GM18870 (cell line): Measurements from ENCODE around the gene DNAJC30.
"Not testable (repeated sequence)": the region's sequence is repeated elsewhere in the genome, so short reads cannot be mapped to it uniquely, and the experiment has no call there.

Source experiments
- ATAC-seq: cut with Tn5 transposase; IDR thresholded peaks from one replicate; pipeline ENCODE4 v1.9.1; 2021; ENCODE audit warnings: moderate library complexity; ENCODE audit not compliant: unreplicated experiment

The DNAJC30 gene

GRCh38 chr7:73683056-73683787, at the start of gene DNAJC30, which contains the start of gene BUD23:
TSS of gene DNAJC30 (minus strand) at chr7:73683453. CDS start at chr7:73683423, 30 bp downstream.
TSS of gene BUD23 (plus strand) at chr7:73683597. CDS start at chr7:73683626, 29 bp downstream.
- ATAC-seq = peak; percentile 82

DNA sequence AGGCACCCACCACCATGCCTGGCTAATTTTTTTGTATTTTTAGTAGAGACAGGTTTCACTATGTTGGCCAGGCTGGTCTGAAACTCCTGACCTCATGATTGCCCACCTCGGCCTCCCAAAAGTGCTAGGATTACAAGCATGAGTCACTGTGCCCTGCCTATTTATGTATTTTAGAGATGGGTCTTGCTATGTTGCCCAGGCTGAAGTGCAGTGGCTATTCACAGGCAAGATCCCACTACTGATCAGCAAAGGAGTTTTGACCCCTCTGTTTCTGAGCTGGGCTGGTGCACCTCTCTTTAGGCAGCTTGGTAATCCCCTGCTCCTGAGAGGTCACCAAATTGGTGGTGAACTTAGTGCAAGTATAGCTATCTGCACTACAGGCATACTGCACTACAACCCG, 49.1 kb upstream of the DNAJC30 start:
- no peak for ATAC-seq

GRCh38 chr7:73730485-73730884, 47.2 kb upstream of the DNAJC30 start:
- no peak for ATAC-seq

- ATAC-seq = no peak
These were observed 45.3 kb upstream of the DNAJC30 start for GRCh38 chr7:73728551-73728950.

DNA sequence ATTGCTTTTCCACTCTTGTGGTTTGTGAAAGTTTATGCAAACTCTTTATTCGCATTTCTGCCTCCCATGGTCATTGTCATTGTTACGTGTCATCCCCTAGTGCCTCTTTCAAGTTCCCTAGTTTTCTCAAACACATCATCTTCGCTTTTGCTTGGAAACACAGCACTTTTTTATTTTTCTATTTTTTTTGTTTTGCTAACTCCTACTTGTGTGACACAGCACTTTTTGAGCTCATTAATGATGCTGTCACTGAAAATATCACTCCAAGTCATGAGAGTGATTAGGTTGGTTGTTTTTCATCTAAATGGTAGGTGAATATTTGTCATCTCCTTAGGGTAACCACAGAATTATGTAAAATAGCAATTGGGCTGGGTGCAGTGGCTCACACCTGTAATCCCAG, 44.7 kb upstream of the DNAJC30 start:
- ATAC-seq = no peak

- no peak for ATAC-seq
These were observed 42.8 kb upstream of the DNAJC30 start for GRCh38 chr7:73726083-73726466.

DNA sequence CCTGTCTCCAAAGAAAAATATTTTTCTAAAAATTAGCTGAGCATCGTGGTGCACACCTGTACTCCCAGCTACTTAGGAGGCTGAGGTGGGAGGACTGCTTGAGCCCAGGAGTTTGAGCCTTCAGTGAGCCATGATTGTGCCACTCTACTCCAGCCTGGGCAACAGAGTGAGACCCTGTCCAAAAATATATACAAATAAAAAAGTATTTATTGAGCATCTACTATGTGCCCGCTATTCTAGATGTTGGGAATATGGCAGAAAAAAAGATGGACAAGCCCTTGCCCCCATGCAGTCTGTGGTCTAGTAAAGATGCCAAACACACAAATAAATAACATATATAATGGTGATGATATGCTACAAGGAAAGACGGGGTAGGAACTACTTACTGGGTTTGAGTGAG, 40.6 kb upstream of the DNAJC30 start:
- ATAC-seq = no peak

GRCh38 chr7:73722785-73723184, 39.5 kb upstream of the DNAJC30 start:
- ATAC-seq = no peak

- ATAC-seq = not testable (repeated sequence)
These were observed 38.9 kb upstream of the DNAJC30 start for GRCh38 chr7:73722182-73722581.

GRCh38 chr7:73721377-73721817, 38.1 kb upstream of the DNAJC30 start:
- no peak for ATAC-seq

GRCh38 chr7:73720443-73720842, 37.2 kb upstream of the DNAJC30 start:
- ATAC-seq = not testable (repeated sequence)

DNA sequence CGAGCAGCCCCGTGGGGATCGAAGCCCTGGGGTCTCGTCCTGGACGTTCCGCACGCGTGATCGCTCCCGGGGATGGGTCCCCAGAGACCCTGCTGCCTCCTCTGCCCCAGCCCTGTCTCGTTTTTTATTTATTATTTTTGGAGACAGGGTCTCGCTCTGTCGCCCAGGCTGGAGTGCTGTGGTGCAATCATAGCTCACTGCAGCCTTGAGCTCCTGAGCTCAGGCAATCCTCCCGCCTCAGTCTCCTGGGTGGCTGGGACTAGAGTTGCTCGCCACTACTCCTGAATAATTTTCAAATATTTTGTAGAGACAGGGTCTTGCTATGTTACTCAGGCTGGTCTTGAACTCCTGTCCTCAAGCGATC, 36.5 kb upstream of the DNAJC30 start:
- no peak for ATAC-seq

DNA sequence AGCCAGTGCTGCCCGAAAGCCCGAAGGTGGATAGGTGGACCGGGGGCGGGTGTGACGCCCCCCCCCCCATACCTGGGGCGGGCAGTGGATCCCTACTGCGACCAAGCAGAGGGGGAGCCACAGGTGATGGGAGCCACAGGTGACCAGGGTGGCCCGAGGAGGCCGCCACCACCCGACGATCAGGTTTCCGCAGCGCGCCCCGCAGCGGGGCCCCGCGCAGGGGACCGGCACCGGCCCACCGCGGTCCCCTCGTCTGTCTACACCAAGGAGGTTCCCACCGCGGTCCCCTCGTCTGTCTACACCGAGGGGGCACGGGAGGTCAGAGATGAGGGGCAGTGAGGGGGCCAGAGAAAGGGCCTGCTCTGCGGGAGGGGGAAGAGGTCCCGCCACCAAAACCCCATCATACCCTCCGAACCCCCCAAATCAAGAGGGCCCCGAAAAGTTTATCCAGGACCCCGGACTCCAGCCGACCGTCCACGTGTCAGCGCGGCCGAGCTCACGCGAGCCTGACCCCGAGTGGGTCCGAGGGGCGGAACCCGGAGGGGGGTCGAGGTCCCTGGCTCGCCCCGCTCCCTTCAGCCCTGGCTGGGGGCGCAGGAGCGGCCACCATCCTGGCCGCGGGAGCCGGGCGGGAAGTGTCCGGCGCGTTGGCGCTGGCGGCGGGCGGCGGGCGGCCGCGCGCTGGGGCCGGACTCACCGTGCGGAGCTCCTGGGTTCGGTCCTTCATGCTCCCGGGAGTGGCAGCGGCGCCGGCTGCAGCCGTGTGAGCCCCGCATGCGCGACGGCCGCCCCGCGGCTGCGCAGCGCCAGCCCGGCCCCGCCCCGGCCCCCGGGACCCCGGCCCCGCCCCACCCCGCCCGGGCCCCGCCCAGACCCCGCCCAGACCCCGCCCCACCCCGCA, 35.9 kb upstream of the DNAJC30 start, which contains the start of gene STX1A:
STX1A (minus strand) TSS at position 765 of the 901 bp plus-strand sequence; CDS start at position 727, 38 bp downstream.
- no peak for ATAC-seq

- ATAC-seq = no peak
These were observed 35.2 kb upstream of the DNAJC30 start for GRCh38 chr7:73718438-73718881.

GRCh38 chr7:73717991-73718405, 34.7 kb upstream of the DNAJC30 start:
- no peak for ATAC-seq

DNA sequence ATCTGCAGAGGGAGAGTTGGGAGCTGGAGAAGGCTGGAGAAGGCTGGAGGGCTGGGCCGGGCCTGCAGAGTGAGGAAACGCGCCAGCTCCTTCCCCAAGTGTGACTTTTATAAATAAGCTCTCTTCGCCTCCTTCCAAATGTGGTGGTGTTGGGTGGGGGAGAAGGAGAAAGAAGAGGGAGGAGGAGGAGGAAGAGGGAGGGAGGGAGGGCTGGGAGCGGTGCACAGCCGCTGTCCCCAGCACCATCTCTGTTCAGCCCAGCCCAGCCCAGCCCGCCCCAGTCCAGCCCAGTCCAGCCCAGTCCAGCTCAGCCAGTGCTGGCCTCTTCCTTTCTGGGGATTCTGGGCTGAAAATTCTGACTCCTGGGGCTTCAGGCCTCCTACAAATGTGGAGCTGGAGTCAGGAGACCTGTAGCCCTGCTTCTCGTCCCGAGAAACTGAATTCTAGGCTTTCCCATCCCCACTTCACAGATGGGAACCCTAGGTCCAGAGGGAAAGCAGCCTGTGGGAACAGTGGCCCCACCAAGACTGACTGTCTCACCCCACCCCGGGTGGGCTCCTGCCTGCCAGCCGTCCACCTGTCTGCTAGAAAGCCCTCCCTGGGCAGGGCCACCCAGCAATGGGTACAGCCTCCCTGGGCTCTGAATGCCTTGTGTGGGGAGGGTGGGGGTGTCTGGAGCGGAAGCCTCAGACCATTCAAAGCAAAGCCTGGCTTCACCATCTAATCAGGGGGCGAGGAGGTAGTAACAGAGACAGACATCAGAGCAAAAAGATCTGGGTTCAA, 34.0 kb upstream of the DNAJC30 start:
- ATAC-seq = no peak

DNA sequence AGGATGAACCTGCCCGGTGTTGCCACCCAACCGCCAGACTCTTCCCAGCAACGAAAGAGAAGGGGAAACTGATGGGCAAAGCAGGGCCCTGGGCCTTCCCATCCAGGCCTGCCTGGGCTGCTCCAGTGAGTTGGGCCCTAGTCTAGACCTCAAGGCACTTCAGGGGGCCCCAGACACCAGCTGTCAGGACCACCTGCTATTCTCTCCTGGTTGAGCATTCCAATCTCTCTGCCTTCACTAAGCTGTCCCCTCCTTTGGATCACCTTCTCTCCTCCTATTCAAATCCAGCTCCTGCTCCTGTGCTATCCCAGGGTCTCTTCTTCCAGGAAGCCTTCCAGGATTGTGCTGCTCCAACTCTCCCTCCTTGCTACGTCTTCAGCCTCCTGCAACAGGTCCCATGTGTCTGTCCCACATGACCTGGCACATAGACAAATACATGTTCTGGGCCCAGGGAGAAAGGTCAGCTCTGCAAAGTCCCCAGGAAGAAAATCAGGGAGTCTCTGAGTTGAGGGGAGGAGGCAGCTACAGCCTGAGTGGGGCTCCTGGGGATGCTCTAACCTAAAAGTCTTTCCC, 33.2 kb upstream of the DNAJC30 start:
- no peak for ATAC-seq

GRCh38 chr7:73715648-73716317, 32.5 kb upstream of the DNAJC30 start:
- no peak for ATAC-seq

DNA sequence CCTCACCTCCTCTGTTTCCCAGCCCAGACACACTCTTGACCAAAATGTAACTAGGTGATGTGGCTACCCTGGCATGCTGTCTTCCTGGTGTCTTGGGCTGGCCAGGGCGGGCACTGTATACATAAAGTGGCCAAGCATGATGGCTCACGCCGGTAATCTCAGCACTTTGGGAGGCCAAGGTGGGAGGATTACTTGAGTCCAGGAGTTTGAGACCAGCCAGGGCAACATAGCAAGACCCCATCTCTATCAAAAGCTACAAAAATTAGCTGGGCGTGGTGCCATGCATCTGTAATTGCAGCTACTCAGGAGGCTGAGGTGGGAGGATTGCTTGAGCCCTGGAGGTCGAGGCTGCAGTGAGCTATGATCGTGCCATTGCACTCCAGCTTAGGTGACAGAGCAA, 30.1 kb upstream of the DNAJC30 start:
- ATAC-seq = not testable (repeated sequence)

- ATAC-seq = no peak
These were observed 29.5 kb upstream of the DNAJC30 start for GRCh38 chr7:73712773-73713172.
